Measurements from ENCODE around the gene HEATR5A.
"Not testable (repeated sequence)": the region's sequence is repeated elsewhere in the genome, so short reads cannot be mapped to it uniquely, and the experiment has no call there.

Gene HEATR5A

DNA sequence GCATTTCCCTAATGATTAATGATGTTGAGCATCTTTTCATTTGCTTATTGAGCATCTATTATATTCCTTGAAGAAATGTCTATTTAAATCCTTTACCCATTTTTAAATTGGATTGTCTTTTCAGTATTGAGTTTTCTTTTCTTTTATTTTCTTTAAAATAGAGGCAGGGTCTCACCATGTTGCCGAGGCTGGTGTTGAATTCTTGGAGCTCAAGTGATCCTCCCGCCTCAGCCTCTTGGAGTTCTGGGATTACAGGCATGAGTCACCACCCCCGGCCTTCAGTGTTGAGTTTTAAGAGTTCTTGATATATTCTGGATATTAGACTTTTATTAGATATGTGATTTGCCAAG lies 139.5 kb downstream of the HEATR5A start:
- DNase-seq (ENCODE audit: low read depth) = no peak

DNA sequence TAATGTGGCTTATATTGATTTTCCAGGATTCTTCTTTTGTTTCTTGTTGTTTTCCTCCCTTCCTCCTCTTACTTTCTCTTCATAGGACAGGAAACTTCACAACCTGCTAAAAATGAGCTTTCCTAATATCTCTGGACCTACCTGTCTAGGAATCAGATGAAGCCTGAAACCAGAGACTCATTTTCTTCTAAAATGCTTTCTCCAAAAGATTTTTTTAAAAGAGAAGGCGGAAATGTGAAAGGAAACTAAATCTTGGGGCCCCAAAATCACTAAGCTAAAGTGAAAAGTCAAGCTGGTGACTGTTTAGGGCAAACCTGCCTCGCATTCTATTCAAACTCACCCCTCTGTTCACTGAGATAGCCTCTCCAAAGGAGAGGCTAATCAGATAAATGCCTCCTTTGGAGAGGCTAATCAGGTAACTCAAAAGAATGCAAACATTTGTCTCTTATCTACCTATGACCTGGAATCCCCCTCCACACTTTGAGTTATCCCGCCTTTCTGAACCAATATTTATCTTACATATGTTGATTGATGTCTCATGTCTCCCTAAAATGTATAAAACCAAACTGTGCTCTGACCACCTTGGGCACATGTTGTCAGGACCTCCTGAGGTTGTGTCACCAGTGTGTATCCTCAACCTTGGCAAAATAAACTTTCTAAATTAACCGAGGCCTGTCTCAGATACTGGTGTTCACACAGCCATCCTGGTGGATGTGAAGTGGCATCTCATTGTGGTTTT lies 140.0 kb downstream of the HEATR5A start:
- DNase-seq (ENCODE audit: low read depth) = no peak

DNA sequence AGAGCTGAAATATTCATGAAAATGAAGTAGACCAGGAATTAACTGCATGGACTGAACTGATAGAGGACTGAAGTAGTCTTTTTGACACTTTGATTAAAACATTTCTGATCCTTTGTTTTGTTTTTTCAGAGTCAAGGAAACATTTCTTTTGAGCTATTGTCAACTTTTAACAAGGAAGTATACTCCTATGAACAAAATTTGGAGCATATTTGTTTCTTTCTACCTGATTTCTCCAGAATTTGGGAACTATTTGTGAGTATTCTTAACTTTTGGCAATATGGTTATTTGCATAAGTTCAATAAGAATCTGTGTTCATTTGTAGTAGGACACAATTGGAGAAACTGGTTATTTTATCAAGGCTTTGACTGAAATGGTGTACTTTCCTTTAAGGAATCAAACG lies 141.5 kb downstream of the HEATR5A start:
- no peak for DNase-seq (ENCODE audit: low read depth)

DNA sequence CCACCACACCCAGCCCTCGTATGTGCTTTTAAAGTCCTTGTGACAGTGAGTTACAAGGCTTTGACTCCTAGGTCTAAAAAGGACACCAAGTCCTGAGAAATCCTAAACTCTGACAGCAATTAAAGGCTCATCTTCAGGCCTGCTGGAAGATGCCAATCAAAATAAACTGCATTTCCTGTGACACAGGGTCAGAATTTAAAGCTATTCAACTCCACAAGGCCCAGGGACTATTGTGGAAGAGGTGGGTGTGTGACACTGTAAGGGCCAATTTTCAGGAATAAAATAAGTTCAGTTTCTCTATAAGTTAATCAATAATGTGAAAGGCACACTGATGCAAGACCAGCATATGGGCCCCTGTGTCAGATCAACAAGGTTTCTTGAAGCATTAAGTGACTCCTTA lies 143.3 kb downstream of the HEATR5A start:
- DNase-seq (ENCODE audit: low read depth) = no peak

DNA sequence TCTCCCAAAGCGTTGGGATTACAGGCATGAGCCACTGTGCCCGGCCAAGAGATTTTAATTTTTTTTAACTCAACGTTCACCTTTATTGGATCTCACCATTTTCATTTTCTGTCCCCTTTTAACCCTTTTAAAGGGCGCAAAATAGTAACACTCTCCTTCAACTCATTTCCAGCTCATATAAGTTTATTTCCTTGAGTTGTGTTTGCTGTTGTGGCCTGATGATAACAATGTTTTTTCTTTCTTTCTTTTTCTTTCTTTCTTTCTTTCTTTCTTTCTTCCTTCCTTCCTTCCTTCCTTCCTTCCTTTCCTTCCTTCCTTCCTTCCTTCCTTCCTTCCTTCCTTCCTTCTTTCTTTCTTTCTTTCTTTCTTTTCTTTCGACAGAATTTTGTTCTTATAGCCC lies 143.9 kb downstream of the HEATR5A start:
- not testable (repeated sequence) for DNase-seq (ENCODE audit: low read depth)

DNA sequence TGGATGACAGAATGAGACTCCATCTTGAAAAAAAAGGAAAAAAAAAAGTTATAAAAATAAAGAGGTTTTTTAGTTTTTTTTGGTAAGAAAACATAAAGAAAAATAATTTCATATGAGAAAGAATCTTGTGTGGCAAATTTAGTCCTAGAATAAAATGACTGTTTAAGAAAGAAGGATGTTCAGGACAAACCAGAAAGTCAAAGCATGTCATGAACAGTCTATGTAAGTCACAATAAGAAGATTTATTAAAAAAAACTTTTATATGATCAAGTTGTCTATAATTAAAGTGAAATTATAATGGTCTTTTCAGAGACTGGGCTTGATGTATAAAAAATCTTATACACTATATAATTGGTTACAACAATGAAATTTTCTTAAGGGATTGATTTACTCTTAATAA lies 144.6 kb downstream of the HEATR5A start:
- no peak for DNase-seq (ENCODE audit: low read depth)

DNA sequence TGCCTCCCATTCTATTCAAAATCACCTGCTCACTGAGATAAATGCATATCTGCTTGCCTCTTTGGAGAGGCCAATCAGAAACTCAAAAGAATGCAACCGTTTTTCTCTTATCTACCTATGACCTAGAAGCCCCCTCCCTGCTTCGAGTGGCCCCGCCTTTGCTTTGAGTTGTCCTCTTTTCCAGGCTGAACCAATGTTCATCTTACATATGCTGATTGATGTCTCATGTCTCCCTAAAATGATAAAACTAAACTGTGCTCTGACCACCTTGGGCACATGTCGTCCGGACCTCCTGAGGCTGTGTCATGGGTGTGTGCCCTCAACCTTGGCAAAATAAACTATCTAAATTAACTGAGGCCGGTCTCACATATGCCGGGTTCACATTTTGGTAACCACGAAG lies 148.7 kb downstream of the HEATR5A start:
- DNase-seq (ENCODE audit: low read depth) = no peak

DNA sequence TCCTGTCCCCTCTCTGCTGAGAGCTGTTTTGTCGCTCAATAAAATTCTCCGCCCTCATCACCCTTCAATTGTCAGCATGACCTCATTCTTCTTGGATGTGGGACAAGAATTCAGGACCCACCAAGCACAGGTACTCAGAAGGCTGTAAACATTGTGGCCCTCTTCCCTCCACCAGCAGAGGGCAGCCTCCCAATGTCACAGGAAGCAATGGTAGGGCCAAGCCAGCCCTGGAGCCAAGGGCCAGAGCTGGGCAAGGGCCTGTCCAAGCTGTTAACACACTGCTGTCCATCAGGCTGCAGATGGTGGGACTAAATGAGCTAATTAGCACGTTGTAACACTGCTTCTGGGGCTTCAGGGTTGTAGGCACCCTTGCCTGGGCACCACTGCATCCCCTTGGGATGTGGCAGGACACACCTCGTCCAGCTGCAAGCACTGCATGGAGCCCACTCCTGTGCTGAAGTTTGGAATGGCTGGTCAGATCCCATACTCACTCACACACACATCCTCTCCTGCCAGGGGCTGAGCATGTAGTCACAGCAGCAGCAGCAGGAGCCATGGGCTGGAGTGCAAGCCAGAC lies 150.1 kb downstream of the HEATR5A start:
- no peak for DNase-seq (ENCODE audit: low read depth)

DNA sequence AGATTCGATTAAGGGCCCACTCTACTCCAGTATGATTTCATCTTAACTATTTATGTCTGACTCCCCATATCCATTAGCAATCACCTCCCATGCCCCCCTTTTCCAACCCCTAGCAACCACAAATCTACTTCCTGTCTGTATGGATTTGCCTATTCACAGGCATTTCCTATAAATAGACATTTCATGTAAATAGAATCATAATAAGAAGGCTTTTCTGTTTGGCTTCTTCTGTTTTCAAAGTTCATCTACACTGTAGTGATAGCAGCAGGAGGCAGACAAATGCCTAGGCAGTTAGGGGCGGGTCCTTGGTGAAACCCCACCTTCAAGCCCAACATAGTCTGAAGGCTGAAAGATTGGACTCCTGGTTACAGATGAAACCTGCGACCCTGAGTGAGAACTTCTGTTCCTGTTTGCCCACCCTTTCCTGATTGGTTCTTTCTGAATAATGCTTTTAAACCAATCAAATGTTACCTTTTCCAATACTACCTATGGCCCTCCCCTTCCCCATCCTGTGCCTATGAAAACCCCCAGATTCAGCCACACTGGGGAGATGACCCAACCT lies 150.6 kb downstream of the HEATR5A start:
- DNase-seq (ENCODE audit: low read depth) = no peak

DNA sequence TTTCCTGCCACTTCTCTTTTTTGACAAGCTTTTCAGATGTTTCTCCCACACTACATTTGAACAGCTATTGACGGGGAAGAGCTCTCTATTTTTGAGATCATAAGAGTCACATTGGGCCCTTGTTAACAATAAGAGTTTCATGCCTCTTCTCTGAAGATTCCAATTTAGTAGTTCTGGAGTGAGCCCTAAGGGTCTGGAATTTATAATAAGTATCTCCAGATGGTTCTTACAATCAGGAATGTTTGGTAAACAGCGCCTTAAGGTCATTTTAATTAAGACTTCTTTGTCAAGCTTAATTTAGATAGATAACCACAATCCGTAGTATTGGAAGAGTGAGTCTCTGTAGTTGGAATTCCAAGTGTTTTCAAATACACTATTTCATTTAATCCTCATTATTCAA lies 152.1 kb downstream of the HEATR5A start:
- DNase-seq (ENCODE audit: low read depth) = no peak

DNA sequence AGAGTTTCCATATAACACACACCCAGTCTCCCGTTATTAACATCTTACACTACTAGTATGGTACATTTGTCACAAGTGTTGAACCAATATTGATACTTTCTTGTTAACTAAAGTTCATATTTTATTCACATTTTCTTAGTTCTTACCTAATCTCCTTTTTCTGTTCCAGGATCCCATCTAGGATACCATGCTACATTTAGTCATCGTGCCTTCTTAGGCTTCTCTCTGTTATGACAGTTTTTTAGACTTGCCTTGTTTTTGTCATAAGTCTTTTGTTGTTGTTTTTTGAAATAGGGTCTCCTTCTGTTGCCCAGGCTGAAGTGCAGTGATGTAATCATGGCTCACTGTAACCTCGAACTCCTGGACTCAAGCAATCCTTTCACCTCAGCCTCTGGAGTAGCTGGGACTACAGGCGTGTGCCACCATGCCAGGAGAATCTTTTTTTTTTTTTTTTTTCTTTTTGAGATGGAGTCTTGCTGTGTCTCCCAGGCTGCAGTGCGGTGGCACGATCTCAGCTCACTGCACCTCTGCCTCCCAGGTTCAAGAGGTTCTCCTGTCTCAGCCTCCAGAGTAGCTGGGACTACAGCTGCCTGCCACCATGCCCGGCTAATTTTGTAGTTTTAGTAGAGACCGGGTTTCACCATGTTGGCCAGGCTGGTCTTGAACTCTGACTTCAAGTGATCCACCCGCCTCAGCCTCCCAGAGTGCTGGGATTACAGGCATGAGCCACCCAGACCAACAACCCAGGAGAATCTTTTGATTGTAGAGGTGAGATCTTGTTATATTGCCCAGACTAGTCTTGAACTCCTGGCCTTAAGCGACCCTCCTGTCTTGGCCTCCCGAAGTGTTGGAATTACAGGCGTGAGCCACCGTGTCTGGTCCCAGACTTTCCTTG lies 153.7 kb downstream of the HEATR5A start:
- no peak for DNase-seq (ENCODE audit: low read depth)

DNA sequence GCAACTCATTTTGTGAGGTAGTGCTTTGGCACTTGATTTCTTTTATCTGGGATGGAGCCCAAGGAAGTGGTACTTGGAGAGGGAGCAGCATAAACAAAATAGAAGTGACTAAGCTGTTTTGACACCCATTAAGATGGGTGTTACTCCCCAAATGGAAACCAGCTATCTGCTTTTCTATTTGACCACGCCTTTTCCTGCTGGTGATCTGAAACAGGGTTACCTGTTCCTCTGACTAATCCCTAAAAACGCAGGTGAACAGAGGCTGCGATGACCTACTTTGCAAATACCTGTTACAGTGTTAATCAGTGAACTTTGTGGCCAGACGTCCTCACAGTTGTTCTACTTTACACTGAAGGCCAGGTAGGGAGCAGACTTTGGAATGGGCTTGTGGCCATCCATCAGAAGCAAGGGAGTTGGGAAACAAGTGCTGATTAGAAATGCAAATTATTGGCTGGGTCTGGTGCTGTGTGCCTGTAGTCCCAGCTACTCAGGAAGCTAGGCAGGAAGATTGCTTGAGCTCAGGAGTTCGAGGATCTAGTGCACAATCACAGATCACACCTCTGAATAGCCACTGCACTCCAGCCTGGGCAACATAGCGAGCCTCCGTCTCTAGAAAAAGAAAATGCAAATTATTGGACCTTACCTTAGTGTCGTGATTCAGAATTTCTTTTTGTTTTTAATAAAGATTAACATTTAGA lies 154.5 kb downstream of the HEATR5A start:
- no peak for DNase-seq (ENCODE audit: low read depth)

DNA sequence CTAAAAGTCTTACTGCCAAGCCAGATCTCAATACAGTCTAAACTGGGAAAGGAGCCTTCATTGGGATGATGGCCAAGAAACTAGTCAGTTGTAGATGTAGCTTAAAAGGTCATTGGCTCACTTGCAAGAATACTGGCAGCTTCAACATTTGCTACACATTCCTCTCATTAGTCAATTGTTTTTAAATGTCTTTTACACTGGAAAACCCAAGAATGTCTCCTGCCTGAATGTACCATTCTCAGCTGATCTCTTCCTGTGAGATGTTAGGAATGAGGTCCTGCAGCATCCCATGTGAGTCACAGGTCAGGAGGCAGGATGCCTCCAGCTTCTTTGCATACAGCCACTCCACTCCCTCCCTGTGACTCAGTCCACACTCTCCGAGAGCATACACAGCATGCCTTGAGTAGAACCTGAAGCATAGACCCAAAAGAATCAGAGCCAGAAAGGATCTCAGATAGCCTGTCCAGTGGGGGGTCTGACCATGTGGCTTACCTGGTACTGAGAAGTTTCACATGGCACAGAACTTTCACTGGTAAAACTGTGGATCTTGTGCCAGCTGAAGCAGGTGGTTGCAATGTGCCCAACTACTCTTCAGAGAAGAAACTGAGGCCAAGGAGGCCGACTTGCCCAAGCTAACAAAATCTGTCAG lies 156.7 kb downstream of the HEATR5A start:
- DNase-seq (ENCODE audit: low read depth) = no peak

DNA sequence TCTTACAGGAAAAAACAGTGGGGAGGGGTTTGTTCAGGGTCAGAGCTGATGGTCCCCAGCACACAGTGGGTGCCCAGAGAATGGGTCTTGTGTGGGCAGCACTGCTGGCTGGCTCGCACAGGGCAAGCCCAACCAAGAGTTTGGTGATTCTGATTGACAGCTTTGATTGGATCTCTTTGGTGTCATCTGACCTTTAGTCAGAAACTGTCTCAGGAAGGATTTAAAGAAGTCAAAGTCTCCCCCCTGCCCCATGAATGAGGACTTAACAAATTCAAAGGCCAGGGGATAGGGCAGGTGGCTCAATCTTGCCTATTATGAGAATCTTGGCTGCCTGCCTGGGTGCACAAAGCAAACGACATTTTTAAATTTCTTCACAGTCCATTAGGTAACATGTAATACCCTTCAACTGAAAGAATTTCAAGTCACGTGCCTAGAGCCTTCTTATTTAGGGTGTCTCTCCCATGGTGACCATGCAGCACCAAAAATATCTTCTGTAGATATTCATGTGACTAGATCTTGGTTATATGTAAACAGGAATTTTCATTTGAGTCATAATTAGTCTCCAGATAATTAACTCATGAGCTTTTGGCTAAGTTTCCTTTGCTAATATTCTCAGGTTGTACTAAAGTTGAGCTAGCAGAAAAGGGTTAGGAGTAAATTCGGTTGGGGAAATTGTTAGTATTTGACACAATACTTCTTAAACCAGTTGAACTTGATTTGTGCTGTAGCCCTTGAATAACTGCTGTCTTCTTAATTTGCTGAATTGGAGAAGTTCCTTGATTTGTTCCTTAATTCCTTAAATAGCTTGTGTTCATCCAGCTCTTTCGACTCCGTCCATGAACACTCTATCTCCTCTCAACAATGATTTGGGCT lies 158.3 kb downstream of the HEATR5A start:
- DNase-seq (ENCODE audit: low read depth) = no peak

DNA sequence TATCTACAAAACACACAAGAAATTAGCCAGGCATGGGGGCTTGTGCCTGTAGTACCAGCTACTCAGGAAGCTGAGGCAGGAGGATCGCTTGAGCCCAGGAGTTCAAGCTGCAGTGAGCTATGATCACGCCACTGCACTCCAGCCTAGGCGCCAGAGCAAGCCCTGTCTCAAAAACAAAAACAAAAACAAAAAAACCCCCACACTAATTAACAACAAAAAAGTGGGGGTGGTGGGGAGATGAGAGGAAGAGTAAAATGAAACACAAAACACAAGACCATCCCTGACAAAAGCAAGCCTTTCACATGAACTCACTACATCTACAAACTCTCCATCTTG lies 158.9 kb downstream of the HEATR5A start:
- no peak for DNase-seq (ENCODE audit: low read depth)

DNA sequence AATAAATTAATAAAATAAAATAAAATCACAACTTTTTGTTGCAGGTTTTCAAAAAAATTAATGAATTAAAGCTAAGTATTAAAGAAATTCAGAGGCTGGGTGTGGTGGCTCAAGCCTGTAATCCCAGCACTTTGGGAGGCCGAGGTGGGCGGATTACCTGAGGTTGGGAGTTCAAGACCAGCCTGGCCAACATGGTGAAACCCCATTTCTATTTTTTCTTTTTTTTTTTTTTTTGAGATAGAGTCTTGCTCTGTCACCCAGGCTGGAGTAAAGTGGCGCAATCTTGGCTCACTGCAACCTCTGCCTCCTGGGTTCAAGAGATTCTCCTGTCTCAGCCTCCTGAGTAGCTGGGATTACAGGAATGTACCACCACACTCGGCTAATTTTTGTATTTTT lies 161.3 kb downstream of the HEATR5A start:
- not testable (repeated sequence) for DNase-seq (ENCODE audit: low read depth)

DNA sequence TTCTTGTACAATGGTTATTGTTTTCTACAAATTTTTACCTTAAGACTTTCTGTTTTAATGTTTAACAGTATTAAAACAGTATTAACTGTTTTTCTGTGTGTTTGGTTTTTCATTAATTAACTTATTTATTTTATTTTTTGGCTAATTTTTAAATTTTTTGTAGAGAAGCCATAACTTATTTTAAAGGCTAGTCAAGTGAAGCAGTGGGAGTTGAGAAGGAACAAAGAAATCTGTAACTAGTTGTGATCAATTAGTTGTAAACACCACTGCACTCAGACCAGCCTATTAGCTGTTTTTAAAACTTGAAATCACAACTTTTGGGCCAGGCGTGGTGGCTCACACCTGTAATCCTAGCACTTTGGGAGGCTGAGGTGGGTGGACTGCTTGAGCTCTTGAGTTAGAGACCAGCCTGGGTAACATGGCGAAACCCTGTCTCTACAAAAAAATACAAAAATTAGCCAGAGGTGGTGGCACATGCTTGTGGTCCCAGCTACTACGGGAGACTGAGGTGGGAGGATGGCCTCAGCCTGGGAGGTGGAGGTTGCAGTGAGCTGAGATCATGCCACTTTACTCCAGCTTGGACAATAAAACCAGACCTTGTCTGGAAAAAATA lies 161.8 kb downstream of the HEATR5A start:
- DNase-seq (ENCODE audit: low read depth) = no peak

DNA sequence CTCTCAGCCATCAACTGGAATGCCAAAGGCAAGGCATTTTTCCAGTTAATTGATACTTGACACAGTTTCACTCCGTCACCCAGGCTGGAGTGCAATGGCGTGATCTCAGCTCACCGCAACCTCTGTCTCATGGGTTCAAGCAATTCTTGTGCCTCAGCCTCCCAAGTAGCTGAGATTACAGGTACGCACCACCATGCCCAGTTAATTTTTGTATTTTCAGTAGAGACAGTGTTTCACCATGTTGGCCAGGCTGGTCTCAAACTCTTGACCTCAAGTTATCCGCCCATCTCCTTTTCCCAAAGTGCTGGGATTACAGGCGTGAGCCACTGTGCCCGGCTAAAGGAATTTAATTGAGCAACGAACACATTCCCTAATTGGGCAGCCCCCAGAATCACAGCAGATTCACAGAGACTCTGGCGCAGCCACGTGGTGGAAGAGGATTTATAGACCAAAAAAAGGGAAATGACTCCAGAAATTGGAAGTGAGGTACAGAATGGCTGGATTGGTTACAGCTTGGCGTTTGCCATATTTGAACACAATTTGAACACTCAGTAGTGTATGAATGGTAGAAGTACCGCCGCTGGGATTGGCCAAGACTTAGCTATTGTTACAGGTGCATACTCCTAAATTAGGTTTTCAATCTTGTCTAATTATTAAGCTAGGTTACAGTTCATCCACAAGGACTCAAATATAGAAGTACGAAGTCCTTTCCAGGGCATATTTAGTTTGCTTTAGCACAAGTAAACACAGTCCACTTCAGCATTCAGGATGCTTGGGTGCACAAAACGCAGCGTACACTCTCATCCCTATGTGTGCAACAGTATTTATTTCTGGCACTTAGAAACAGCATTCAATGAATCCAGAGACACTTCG lies 162.6 kb downstream of the HEATR5A start:
- DNase-seq (ENCODE audit: low read depth) = not testable (repeated sequence)

DNA sequence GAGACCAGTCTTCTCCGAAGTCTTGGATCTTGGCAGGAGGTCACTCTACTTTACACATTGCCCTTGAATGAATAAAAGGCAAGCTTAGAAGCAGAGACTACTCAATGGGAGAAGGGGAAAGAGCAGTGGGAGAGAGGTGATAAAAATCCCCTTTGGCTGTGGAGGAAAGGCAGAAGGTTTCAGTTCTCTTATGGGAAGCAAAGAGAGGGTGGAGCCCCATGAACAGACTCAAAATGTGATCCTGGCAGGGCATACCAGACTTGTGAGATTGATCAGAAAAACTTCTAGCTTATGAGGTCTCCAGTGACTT lies 163.2 kb downstream of the HEATR5A start:
- no peak for DNase-seq (ENCODE audit: low read depth)

Data from CMK (cell line).